ENCODE measurements around the gene GSTO2.

Gene GSTO2

DNA sequence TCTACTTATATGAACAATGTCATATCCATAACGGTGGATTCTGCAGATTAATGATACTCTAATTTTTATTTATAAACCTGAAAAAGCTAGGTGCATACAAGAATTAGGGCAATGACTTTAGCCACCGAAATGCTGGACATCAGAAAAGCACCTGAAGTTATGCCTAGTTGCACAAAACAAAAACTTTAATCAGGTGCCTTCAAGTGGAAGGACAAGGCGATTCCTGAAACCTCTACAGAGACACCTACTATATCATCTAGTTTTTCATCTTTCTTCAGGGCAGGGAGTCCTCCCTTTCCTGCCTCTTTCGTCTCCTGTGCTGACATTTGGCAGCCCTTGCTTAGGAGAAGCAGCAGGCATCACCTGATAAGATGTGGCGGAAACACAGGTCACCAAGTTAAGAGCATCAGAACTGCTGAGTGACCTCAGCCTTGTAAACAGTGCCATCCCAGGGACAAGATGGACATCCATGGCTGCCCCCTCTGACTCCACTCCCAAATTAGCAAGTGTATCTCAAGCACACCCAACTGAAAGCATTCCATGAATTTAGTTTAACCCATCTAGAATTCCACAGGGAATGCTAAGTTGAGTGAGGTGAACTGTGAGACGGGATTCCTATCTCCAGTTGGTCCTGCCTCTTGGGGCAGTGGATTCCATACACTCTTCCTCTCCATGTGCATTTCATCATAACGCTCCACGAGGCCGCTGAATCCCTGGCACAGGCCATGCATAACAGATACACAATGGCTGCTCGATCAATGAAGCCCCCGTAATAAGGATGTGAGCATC lies 63.5 kb downstream of the GSTO2 start:
- TF ChIP-seq, protein P1, sequence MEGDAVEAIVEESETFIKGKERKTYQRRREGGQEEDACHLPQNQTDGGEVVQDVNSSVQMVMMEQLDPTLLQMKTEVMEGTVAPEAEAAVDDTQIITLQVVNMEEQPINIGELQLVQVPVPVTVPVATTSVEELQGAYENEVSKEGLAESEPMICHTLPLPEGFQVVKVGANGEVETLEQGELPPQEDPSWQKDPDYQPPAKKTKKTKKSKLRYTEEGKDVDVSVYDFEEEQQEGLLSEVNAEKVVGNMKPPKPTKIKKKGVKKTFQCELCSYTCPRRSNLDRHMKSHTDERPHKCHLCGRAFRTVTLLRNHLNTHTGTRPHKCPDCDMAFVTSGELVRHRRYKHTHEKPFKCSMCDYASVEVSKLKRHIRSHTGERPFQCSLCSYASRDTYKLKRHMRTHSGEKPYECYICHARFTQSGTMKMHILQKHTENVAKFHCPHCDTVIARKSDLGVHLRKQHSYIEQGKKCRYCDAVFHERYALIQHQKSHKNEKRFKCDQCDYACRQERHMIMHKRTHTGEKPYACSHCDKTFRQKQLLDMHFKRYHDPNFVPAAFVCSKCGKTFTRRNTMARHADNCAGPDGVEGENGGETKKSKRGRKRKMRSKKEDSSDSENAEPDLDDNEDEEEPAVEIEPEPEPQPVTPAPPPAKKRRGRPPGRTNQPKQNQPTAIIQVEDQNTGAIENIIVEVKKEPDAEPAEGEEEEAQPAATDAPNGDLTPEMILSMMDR (IDR thresholded peaks at IDR 0.05; ENCODE audit: low read depth, low read length), result no peak
- no peak for DNase-seq (ENCODE audit: extremely low read depth, low read depth)

DNA sequence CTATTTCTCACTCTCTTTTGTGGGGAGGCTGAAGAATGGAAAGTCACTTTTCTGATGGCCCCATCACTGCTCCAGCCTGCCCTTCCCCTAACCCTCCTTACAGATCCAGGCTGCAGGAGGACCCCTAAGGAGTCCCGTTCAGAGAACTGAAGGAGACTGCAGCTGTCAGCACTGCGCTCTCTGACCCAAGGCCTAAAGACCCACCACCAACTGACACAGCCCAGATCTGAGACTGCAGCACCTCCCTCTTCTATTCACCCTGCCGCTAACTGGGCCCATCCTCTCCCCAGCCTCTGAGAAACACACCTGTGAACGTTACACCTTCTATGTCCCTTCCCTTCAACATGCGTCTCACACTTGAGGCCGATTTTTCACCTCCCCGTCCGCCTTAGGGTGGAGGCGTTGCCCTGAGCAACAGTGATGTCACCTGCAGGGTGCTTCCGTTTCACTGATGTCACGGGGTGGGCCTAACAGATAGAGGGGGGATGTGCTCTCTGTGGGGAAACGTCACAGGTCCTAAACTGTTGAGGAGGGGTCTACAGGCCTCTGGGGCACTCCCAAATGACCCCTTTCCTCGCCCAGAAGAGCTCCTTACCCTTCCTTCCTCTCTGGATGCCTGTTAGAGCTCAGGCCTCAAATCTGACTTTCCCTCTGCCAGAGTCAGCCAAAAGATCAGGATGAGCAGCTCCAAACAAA lies 64.2 kb downstream of the GSTO2 start:
- no peak for DNase-seq (ENCODE audit: extremely low read depth, low read depth)
- TF ChIP-seq, protein P1 (IDR thresholded peaks at IDR 0.05; ENCODE audit: low read depth, low read length), result no peak

DNA sequence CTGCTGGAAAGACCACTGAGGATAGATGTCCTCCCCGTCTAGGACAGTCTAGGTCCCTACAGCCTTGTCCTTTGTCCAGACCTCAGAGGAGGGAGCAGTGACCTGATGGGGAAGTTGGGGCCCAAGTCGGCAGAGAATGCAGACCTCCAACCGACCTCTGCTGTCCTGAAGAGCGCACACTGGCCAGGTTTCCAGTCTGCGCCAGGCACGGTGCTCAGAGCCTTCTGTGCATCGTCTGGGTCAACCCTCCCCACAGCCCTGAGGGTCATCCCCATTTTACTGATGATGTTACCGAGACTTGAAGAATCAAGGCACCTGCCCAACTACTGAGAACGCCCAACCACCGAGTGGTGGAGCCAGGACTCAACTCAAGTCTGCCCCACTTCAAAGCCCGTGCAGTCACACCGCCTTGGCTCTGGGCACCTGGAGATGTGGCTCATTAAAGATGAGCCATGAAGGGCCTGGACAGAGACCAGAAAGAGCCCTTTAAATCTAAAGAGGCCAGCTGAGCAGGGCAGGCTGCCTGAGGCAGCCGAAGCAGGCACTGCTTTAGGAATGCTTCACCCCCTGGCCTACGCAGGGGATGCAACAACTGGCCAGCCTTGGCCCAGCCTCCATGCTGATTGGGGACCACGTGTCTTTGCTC lies 64.9 kb downstream of the GSTO2 start:
- TF ChIP-seq, protein P1 (IDR thresholded peaks at IDR 0.05; ENCODE audit: low read depth, low read length), result no peak
- DNase-seq (ENCODE audit: extremely low read depth, low read depth), result no peak

DNA sequence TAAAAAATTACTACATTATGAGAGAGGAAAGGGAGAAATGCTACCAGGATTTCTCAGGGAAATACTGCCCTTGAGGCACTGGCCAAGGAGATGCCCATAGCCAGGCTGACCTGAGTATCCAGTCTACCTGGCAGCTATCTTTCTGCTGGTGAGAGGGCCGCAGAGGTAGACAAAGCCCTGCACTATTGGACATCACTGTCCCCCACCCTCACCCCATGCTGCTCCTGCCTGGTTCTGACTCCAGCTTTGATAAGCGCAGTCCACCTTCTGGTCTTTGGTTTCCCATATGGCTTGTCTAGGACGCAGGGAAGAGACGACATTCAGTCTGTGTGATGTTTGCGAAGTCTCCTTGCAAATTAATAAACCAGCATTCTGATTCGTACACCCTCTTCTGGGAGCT lies 65.6 kb downstream of the GSTO2 start:
- no peak for DNase-seq (ENCODE audit: extremely low read depth, low read depth)
- TF ChIP-seq, protein P1 (IDR thresholded peaks at IDR 0.05; ENCODE audit: low read depth, low read length), result no peak

DNA sequence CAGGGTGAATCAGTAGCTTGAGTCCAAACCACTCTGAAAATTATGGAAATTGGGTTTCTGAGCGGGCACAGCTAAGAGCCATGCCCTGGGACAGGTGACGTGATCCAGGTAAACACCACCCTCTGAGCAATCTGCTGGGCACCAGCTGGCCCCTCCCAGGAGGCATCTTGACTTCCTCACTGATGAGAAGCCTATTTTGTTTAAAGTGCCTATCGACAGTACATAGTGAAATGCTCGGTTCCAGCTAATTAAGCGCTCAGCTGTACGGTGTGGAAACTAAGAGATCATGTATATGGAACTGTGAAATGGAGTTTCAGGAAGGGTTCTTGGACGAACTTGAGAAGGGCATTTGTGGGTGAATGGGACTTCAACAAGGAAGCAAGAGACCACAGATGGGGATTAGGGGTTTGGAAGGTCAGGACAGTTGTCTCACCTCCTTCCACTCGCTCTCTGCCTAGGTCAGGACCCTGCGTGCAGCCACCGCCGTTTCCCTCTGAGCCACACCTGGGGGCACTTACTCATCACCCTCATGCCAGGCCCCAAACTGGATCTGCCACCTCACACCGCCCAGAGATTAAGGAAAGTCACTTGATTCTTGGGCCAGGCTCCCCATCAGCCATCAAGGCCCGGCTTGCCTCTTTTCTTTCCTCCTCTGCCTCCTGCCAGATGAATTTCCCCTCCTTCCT lies 66.1 kb downstream of the GSTO2 start:
- no peak for DNase-seq (ENCODE audit: extremely low read depth, low read depth)
- TF ChIP-seq, protein P1 (IDR thresholded peaks at IDR 0.05; ENCODE audit: low read depth, low read length), result no peak

DNA sequence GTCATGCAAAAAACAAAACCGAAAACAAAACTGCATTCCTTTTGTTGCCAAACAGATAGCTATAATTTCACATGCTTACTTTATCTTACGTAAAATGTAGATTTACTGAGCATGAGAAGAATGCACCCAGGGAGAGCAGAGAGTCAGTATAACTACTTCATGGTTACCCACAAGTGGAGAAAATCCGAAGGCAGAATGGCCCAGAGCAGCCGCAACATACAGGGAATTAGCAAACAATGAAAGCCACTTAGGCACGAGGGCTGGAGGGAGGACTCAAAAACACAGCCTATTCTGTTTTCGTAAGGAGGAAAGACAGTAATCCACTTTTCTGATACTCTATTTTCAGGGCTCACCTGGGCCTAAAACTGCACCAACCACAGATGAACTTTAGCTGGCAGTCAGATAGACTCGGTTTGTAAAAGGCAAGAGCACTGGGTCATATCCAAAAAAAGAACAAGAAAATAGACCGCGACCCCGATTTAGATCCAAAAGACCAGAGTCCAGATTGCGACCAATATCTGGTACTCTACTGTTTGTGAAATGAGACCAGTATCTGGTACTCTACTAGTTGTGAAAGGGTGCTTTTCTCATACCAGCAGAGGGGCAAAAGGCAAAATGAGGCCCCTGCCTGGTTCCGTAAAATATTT lies 68.0 kb downstream of the GSTO2 start:
- no peak for DNase-seq (ENCODE audit: extremely low read depth, low read depth)
- TF ChIP-seq, protein P1 (IDR thresholded peaks at IDR 0.05; ENCODE audit: low read depth, low read length), result no peak

Measured in AG09319 (cell line).